ENCODE results near the gene BCL3.

Gene BCL3

DNA sequence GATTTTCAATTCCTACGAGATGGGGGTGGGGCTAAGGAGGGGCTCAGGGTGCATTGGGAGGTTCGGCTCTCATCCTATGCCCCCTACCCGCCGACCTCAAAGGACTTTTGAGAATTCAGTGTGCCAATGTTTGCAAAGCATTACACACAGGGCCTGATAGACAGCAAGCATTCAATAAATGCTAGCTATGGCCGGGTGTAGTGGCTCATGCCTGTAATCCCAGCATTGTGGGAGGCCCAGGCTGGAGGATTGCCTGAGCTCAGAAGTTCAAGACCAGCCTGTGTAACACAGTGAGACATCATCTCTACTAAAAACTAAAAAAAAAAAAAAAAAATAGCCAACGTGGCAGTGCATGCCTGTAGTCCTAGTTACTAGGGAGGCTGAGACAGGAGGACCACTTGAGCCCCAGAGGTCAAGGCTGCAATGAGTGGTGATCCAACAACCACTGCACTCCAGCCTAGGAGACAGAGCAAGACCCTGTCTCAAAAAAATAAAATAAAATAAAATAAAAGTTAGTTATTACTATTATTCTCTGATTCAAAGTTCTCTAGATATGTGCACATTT is 27.2 kb downstream of the BCL3 start:
- H2AFZ ChIP-seq (ENCODE audit: low read depth, low read length): no peak overlapping the region
- no peaks in the 10 kb centered on the region for H3K4me1 ChIP-seq (ENCODE audit: low read length)
- H3K9ac ChIP-seq (ENCODE audit: low read length): no peak overlapping the region
- H3K9me3 ChIP-seq (ENCODE audit: insufficient read depth, low read length): no peaks in the 10 kb centered on the region
- H3K4me3 ChIP-seq (ENCODE audit: low read length): no peak overlapping the region
- H4K20me1 ChIP-seq (ENCODE audit: insufficient read depth, low read length): no peaks in the 10 kb centered on the region
- TF ChIP-seq EZH2phosphoT487 (IDR thresholded peaks at IDR 0.05; ENCODE audit: low read depth): no peak
- no peak for TF ChIP-seq CTCF (IDR thresholded peaks at IDR 0.05; ENCODE audit: low read depth, low read length)
- H3K27ac ChIP-seq (ENCODE audit: low read length): no peak overlapping the region
- no peaks in the 10 kb centered on the region for H3K36me3 ChIP-seq (replicated peaks; ENCODE audit: low read depth, low read length)
- no peak overlapping the region for H3K4me2 ChIP-seq (ENCODE audit: low read length)
- peaks cover 18% of the 10 kb centered on the region; the same call in 1 of the 2 replicates for H3K27me3 ChIP-seq (ENCODE audit: low read depth, low read length)
- H3K79me2 ChIP-seq (ENCODE audit: low read length): no peaks in the 10 kb centered on the region

DNA sequence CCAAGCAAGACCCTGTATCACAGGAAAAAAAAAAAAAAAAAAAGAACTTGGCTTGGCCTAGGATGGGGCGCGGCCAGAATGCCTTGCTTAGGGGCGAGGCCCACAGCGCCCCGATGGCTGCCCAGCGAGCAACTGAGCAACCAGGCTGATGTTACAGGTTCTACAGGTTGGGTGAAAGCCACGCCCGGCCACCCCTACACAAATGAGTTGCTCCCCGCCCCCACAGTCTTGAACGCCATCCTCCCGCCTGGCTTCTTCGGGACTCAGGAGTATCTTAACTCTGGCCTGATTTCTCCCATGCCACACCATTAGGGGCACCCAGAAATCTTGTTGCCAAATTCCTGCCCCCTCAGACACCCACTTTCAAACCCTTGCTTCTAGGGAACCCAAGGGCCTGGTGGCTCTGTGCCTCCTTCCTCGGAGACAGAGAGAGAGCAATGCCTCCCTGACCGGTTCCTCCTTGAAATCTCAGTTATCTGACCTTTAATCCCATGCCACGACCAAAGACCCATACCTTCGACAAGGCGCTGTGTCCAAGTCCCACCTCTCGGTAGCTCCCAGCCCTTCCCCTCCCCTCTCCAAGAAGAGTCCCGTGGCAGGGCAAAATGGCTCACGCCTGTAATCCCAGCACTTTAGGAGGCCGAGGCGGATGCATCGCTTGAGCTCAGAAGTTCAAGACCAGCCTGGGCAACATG is 28.0 kb downstream of the BCL3 start:
- H3K79me2 ChIP-seq (ENCODE audit: low read length): no peaks in the 10 kb centered on the region
- H3K4me1 ChIP-seq (ENCODE audit: low read length): no peaks in the 10 kb centered on the region
- peaks cover 18% of the 10 kb centered on the region; the same call in 1 of the 2 replicates for H3K27me3 ChIP-seq (ENCODE audit: low read depth, low read length)
- TF ChIP-seq CTCF (IDR thresholded peaks at IDR 0.05; ENCODE audit: low read depth, low read length): no peak
- H4K20me1 ChIP-seq (ENCODE audit: insufficient read depth, low read length): no peaks in the 10 kb centered on the region
- H3K9ac ChIP-seq (ENCODE audit: low read length): no peak overlapping the region
- H2AFZ ChIP-seq (ENCODE audit: low read depth, low read length): no peak overlapping the region
- H3K9me3 ChIP-seq (ENCODE audit: insufficient read depth, low read length): no peaks in the 10 kb centered on the region
- H3K27ac ChIP-seq (ENCODE audit: low read length): no peak overlapping the region
- no peaks in the 10 kb centered on the region for H3K36me3 ChIP-seq (replicated peaks; ENCODE audit: low read depth, low read length)
- H3K4me3 ChIP-seq (ENCODE audit: low read length): no peak overlapping the region
- H3K4me2 ChIP-seq (ENCODE audit: low read length): no peak overlapping the region

DNA sequence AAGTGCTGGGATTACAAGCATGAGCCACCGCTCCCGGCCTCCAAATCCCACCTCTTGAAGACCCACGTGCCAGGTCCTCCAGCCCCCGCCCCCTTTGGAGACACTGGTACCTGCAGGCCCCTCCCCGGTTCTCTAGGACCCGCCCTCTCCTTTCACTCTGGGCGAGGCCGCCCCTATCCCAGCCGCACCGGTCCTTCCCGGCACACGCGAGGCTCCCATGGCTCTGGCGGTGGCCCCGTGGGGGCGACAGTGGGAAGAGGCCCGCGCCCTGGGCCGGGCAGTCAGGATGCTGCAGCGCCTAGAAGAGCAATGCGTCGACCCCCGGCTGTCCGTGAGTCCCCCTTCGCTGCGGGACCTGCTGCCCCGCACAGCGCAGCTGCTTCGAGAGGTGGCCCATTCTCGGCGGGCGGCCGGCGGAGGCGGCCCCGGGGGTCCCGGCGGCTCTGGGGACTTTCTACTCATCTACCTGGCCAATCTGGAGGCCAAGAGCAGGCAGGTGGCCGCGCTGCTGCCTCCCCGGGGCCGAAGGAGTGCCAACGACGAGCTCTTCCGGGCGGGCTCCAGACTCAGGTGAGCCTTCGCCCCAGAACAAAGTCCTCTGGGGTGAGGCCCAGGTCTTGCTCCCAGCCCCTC is 29.3 kb downstream of the BCL3 start, which contains the start of gene CBLC:
Gene CBLC (plus strand): TSS at position 176 of the 633 bp plus-strand sequence. CDS start 42 bp downstream, at position 218.
- H3K4me2 ChIP-seq (ENCODE audit: low read length): no peak within 1 kb of the TSS
- no peak within 1 kb of the TSS for H3K4me3 ChIP-seq (ENCODE audit: low read length)
- H3K9ac ChIP-seq (ENCODE audit: low read length): no peak within 1 kb of the TSS

More for the DNA sequence above, 29.3 kb downstream of the BCL3 start, which contains the start of gene CBLC:
- Histone ChIP-seq H3K36me3 (replicated peaks; ENCODE audit: low read depth, low read length) (no peaks in the 10 kb centered on the region), H3K27ac (ENCODE audit: low read length) (no peak within 1 kb of the TSS), H3K79me2 (ENCODE audit: low read length) (no peaks in the 10 kb centered on the region), H2AFZ (ENCODE audit: low read depth, low read length) (no peak within 1 kb of the TSS), H3K4me1 (ENCODE audit: low read length) (no peaks in the 10 kb centered on the region), H3K9me3 (ENCODE audit: insufficient read depth, low read length) (no peaks in the 10 kb centered on the region), H3K27me3 (ENCODE audit: low read depth, low read length) (peaks cover 14% of the 10 kb centered on the region; the same call in 1 of the 2 replicates), H4K20me1 (ENCODE audit: insufficient read depth, low read length) (no peaks in the 10 kb centered on the region)
- TF ChIP-seq EZH2phosphoT487 (IDR thresholded peaks at IDR 0.05; ENCODE audit: low read depth) (no peak), CTCF (IDR thresholded peaks at IDR 0.05; ENCODE audit: low read depth, low read length) (no peak)

Measured in OCI-LY3 (cell line).